Panc1 (cell line): ENCODE data around the gene ZG16B.

Source experiments
- CTCF ChIP-seq: fragments of 450-650 bp; IDR thresholded peaks from 2 replicates; pipeline ENCODE4 v1.5.1; 2017; ENCODE audit warnings: mild to moderate bottlenecking
- REST ChIP-seq, 2 experiments: IDR thresholded peaks; 2 replicates each; pipeline ENCODE4 v1.6.1; 2011 to 2012; ENCODE audit warnings: low read depth in 2 of 2, control low read depth in 1 of 2, low read length in 1 of 2, mild to moderate bottlenecking in 1 of 2, moderate library complexity in 1 of 2; ENCODE audit not compliant: insufficient read depth in 1 of 2

GRCh38 chr16:2804728-2805127 lies 25.4 kb upstream of the ZG16B start:
- TF ChIP-seq CTCF (no peak), REST (IDR thresholded peaks at IDR 0.05; ENCODE audit: insufficient read depth in 1 of 2, low read depth in 2 of 2, low read length in 1 of 2) (no peak)
